Measurements from ENCODE around the gene ATP6V1E1. TPM values are rescaled to one million over a fixed set of nuclear protein-coding genes. Genes with fewer than 3 reads are reported as not detected.

ATP6V1E1 gene
- total and polyA plus RNA-seq, 2 donors (not counting 1 experiment from before 2014, with no cell fraction given): 51.3 to 82.6 TPM

DNA sequence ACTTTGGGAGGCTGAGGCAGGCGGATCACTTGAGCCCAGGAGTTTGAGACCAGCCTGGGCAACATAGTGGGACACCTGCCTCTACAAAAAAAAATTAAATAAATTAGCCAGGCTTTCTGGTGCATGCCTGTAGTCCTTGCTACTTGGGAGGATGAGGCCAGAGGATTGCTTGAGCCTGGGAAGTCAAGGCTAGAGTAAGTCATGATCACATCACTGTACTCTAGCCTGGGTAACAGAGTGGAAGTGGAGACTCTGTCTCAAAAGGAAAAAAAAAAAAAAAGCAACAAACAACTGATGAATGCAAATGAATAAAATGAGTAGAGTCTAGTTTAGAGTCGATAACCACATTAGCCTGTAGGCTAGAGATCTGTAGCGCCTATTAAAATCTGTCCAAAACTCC, 6.1 kb upstream of the ATP6V1E1 start:
- no peaks in the 10 kb centered on the region for H3K9me3 ChIP-seq (ENCODE audit: control extremely low read depth in 1 of 3, control insufficient read depth in 2 of 3, insufficient read depth in 1 of 3, low read length in 2 of 3)
- no peak overlapping the region for H3K9ac ChIP-seq (ENCODE audit: low read length)
- H3K27me3 ChIP-seq (replicated peaks in 1 of 4; ENCODE audit: control extremely low read depth in 1 of 4, control insufficient read depth in 3 of 4, insufficient read depth in 4 of 4, low read length in 3 of 4): no peaks in the 10 kb centered on the region
- peaks cover 9% of the 10 kb centered on the region for H3K79me2 ChIP-seq (ENCODE audit: control insufficient read depth, insufficient read depth, low read length)
- POLR2A ChIA-PET: no interaction called here
- intact Hi-C loops (cut with micrococcal nuclease): loop anchor here (5.0 kb wide), 1 partner anchor 417 kb away; the partner anchor contains the start of gene ADA2
- no peak overlapping the region for H3K4me3 ChIP-seq (ENCODE audit: control extremely low read depth in 1 of 5, extremely low read depth in 1 of 5, insufficient read depth in 1 of 5, low read depth in 2 of 5, low read length in 4 of 5)
- TF ChIP-seq, protein P1, sequence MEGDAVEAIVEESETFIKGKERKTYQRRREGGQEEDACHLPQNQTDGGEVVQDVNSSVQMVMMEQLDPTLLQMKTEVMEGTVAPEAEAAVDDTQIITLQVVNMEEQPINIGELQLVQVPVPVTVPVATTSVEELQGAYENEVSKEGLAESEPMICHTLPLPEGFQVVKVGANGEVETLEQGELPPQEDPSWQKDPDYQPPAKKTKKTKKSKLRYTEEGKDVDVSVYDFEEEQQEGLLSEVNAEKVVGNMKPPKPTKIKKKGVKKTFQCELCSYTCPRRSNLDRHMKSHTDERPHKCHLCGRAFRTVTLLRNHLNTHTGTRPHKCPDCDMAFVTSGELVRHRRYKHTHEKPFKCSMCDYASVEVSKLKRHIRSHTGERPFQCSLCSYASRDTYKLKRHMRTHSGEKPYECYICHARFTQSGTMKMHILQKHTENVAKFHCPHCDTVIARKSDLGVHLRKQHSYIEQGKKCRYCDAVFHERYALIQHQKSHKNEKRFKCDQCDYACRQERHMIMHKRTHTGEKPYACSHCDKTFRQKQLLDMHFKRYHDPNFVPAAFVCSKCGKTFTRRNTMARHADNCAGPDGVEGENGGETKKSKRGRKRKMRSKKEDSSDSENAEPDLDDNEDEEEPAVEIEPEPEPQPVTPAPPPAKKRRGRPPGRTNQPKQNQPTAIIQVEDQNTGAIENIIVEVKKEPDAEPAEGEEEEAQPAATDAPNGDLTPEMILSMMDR (IDR thresholded peaks at IDR 0.05): no peak
- no peak for TF ChIP-seq EZH2 (IDR thresholded peaks at IDR 0.05; ENCODE audit: borderline replicate concordance, insufficient read depth, low read depth, low read length, poor library complexity, severe bottlenecking)
- Mint-ChIP-seq H3K27ac (no peak overlapping the region), H3K4me1 (peaks cover 20% of the 10 kb centered on the region), H3K27me3 (no peaks in the 10 kb centered on the region), H3K9me3 (ENCODE audit: insufficient read depth) (no peaks in the 10 kb centered on the region), H3K4me3 (no peak overlapping the region)
- no peak overlapping the region for H3K27ac ChIP-seq (ENCODE audit: low read length in 2 of 2)
- no peak overlapping the region for H2AFZ ChIP-seq (ENCODE audit: insufficient read depth, low read depth, low read length, poor library complexity, severe bottlenecking)
- no peaks in the 10 kb centered on the region for H4K20me1 ChIP-seq (ENCODE audit: control insufficient read depth, insufficient read depth, low read length, poor library complexity, severe bottlenecking)
- no peaks in the 10 kb centered on the region for H3K36me3 ChIP-seq (replicated peaks in 1 of 2; ENCODE audit: control extremely low read depth in 1 of 2, control insufficient read depth in 1 of 2, extremely low read depth in 1 of 2, insufficient read depth in 2 of 2, low read length in 1 of 2)
- no peak overlapping the region for H3K4me2 ChIP-seq (replicated peaks; ENCODE audit: low read depth, low read length, poor library complexity, severe bottlenecking)
- H3K4me1 ChIP-seq (ENCODE audit: control insufficient read depth in 2 of 2, insufficient read depth in 2 of 2, low read length in 2 of 2): peaks cover 13 to 17% of the 10 kb centered on the region in 2 donors
- 100% methylated on average over 2 of the region's 3 CpGs for WGBS (ENCODE audit: insufficient coverage)
- no peak for ATAC-seq (ENCODE audit: low read depth)
- CTCF ChIA-PET: no interaction called here
- no peak for DNase-seq

DNA sequence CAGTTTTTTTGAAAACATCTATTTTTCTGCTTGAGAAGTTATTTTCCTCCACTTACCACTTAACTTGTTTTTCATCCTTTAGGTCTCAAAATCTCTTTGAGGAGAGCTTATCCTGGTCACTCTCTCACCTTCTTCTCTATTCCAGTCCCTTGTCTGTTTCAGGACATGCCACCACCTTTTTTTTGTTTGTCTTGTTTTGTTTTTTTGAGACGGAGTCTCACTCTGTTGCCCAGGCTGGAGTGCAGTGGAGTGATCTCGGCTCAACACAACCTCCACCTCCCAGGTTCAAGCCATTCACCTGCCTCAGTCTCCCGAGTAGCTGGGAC, 5.4 kb upstream of the ATP6V1E1 start:
- H3K27ac Mint-ChIP-seq: no peak overlapping the region
- no peaks in the 10 kb centered on the region for H3K9me3 ChIP-seq (ENCODE audit: control extremely low read depth in 1 of 3, control insufficient read depth in 2 of 3, insufficient read depth in 1 of 3, low read length in 2 of 3)
- no peak overlapping the region for H3K27ac ChIP-seq (ENCODE audit: low read length in 2 of 2)
- ATAC-seq (ENCODE audit: low read depth): no peak
- no peak overlapping the region for H3K4me2 ChIP-seq (replicated peaks; ENCODE audit: low read depth, low read length, poor library complexity, severe bottlenecking)
- TF ChIP-seq EZH2 (IDR thresholded peaks at IDR 0.05; ENCODE audit: borderline replicate concordance, insufficient read depth, low read depth, low read length, poor library complexity, severe bottlenecking): no peak
- TF ChIP-seq, protein P1 (IDR thresholded peaks at IDR 0.05): no peak
- no peak overlapping the region for H2AFZ ChIP-seq (ENCODE audit: insufficient read depth, low read depth, low read length, poor library complexity, severe bottlenecking)
- CTCF ChIA-PET: no interaction called here
- H3K27me3 Mint-ChIP-seq: no peaks in the 10 kb centered on the region
- POLR2A ChIA-PET: no interaction called here
- intact Hi-C loops (cut with micrococcal nuclease): no loop called here
- 90% methylated on average over 2 of the region's 3 CpGs for WGBS (ENCODE audit: insufficient coverage)
- no peaks in the 10 kb centered on the region for H3K9me3 Mint-ChIP-seq (ENCODE audit: insufficient read depth)
- no peak overlapping the region for H3K4me3 ChIP-seq (ENCODE audit: control extremely low read depth in 1 of 5, extremely low read depth in 1 of 5, insufficient read depth in 1 of 5, low read depth in 2 of 5, low read length in 4 of 5)
- H3K4me3 Mint-ChIP-seq: no peak overlapping the region
- no peaks in the 10 kb centered on the region for H3K27me3 ChIP-seq (replicated peaks in 1 of 4; ENCODE audit: control extremely low read depth in 1 of 4, control insufficient read depth in 3 of 4, insufficient read depth in 4 of 4, low read length in 3 of 4)
- H3K4me1 ChIP-seq (ENCODE audit: control insufficient read depth in 2 of 2, insufficient read depth in 2 of 2, low read length in 2 of 2): peaks cover 13 to 14% of the 10 kb centered on the region in 2 donors
- no peak overlapping the region for H3K9ac ChIP-seq (ENCODE audit: low read length)
- H3K36me3 ChIP-seq (replicated peaks in 1 of 2; ENCODE audit: control extremely low read depth in 1 of 2, control insufficient read depth in 1 of 2, extremely low read depth in 1 of 2, insufficient read depth in 2 of 2, low read length in 1 of 2): no peaks in the 10 kb centered on the region
- no peak for DNase-seq
- H3K79me2 ChIP-seq (ENCODE audit: control insufficient read depth, insufficient read depth, low read length): peaks cover 13% of the 10 kb centered on the region
- H3K4me1 Mint-ChIP-seq: peaks cover 16% of the 10 kb centered on the region
- H4K20me1 ChIP-seq (ENCODE audit: control insufficient read depth, insufficient read depth, low read length, poor library complexity, severe bottlenecking): no peaks in the 10 kb centered on the region
